Measurements from ENCODE around the gene HAAO.
A peak's percentile ranks its signal among the peaks of the same experiment; 100 is the strongest.

Gene HAAO

GRCh38 chr2:42777883-42778805, 14.2 kb downstream of the HAAO start:
- in situ Hi-C loops (cut with MboI; ENCODE audit: low sequenced_read_pairs): no loop called here
- DNase-seq (ENCODE audit: low spot score in 2 of 2): no peak
- H3K27me3 ChIP-seq (ENCODE audit: low read depth): no peaks in the 10 kb centered on the region
- H3K4me3 ChIP-seq: no peak overlapping the region
- no peaks in the 10 kb centered on the region for H3K4me1 ChIP-seq
- H3K36me3 ChIP-seq (replicated peaks): peaks cover 3% of the 10 kb centered on the region
- peaks cover 9% of the 10 kb centered on the region for H3K9me3 ChIP-seq

DNA sequence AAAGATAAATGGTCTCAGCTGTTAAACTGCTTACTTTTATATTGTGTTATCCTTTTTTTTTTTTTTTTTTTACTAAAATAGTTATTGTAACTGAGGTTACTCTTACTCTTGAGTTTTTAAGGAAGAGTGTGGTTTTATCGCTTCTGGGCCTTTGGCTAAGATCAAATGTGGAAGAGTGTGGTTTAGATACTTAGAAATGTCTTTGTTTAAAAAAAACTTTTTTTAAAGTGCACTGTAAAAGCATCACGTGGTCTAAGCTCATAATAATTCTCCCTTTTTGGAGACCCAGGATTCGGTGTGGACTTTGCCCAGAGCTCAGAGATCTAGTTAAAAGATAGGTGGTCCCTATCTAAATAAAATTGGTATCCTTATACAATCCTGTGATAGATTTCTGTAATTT, 16.6 kb downstream of the HAAO start:
- H3K9me3 ChIP-seq: peaks cover 9% of the 10 kb centered on the region
- peaks cover 3% of the 10 kb centered on the region; the same call in 1 of the 2 replicates for H3K36me3 ChIP-seq (replicated peaks)
- in situ Hi-C loops (cut with MboI; ENCODE audit: low sequenced_read_pairs): no loop called here
- H3K27me3 ChIP-seq (ENCODE audit: low read depth): no peaks in the 10 kb centered on the region
- H3K4me1 ChIP-seq: no peaks in the 10 kb centered on the region; the same call in 1 of the 2 replicates
- H3K4me3 ChIP-seq: no peak overlapping the region
- no peak for DNase-seq (ENCODE audit: low spot score in 2 of 2)

DNA sequence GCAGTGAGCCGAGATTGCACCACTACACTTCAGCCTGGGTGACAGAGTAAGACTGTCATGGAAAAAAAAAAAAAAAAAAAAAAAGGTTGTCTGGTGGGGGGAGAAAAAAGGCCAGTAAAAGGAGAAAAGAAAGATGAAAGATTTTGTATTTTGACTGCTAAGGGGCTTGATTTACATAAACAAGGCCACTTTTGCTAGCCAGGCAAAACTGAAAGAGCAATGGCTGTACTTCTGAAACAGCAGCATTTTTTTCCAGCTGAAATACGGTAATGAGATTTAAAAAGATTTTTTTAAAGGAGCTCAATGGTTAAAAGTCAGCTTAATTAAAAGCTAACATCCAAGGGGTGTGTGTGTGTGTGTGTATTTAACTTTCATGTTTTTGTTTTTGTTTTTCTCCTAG, 17.2 kb downstream of the HAAO start:
- in situ Hi-C loops (cut with MboI; ENCODE audit: low sequenced_read_pairs): no loop called here
- Histone ChIP-seq H3K27me3 (ENCODE audit: low read depth) (no peaks in the 10 kb centered on the region), H3K4me3 (no peak overlapping the region), H3K4me1 (no peaks in the 10 kb centered on the region; the same call in 1 of the 2 replicates), H3K36me3 (replicated peaks) (peaks cover 3% of the 10 kb centered on the region; the same call in 1 of the 2 replicates), H3K9me3 (peaks cover 9% of the 10 kb centered on the region)
- DNase-seq (ENCODE audit: low spot score in 2 of 2): no peak

DNA sequence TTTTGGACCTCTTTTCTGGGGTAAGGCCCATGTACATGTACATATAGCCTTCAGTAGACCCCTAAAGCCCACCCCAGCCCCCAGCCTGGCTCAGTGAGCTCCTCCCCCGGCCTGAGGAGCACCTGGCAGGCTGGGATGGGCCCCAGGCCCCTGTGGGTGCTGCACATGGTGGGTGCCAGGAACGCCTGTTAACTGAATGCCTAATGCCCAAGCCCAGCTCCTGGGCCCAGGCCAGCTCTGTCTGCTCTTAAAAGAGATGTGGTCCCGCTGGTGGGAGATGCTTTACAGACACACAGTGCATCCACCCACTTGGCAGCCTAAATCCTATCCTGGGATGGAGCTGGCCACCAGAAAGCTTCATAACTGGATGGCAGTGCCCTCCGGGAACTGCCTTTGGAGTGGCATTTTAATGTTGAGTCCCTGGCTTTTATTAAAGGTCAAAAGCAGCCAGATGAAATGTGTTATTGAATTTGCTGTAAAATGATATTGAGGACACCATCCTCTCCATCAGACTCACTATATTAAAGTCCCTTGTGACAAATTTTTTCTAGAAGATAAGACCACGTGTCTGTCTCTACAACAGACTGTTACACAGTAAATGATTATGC, 20.7 kb downstream of the HAAO start:
- no peaks in the 10 kb centered on the region; the same call in 1 of the 2 replicates for H3K9me3 ChIP-seq
- H3K4me1 ChIP-seq: no peaks in the 10 kb centered on the region; the same call in 1 of the 2 replicates
- DNase-seq (ENCODE audit: low spot score in 2 of 2): no peak
- no peaks in the 10 kb centered on the region for H3K36me3 ChIP-seq (replicated peaks)
- no peaks in the 10 kb centered on the region for H3K27me3 ChIP-seq (ENCODE audit: low read depth)
- no peak overlapping the region for H3K4me3 ChIP-seq
- in situ Hi-C loops (cut with MboI; ENCODE audit: low sequenced_read_pairs): no loop called here

GRCh38 chr2:42770288-42771131, 21.9 kb downstream of the HAAO start:
- Histone ChIP-seq H3K4me1 (no peaks in the 10 kb centered on the region; the same call in 1 of the 2 replicates), H3K9me3 (no peaks in the 10 kb centered on the region), H3K27me3 (ENCODE audit: low read depth) (no peaks in the 10 kb centered on the region), H3K36me3 (replicated peaks) (no peaks in the 10 kb centered on the region), H3K4me3 (no peak overlapping the region)
- in situ Hi-C loops (cut with MboI; ENCODE audit: low sequenced_read_pairs): no loop called here
- DNase-seq (ENCODE audit: low spot score in 2 of 2): peak; percentile 62 to 79

- no peaks in the 10 kb centered on the region for H3K27me3 ChIP-seq (ENCODE audit: low read depth)
- no peaks in the 10 kb centered on the region for H3K36me3 ChIP-seq (replicated peaks)
- H3K4me1 ChIP-seq: no peaks in the 10 kb centered on the region; the same call in 1 of the 2 replicates
- H3K9me3 ChIP-seq: no peaks in the 10 kb centered on the region
- DNase-seq (ENCODE audit: low spot score in 2 of 2): no peak
- H3K4me3 ChIP-seq: no peak overlapping the region
- in situ Hi-C loops (cut with MboI; ENCODE audit: low sequenced_read_pairs): no loop called here
Observed at GRCh38 chr2:42769583-42770287, 22.6 kb downstream of the HAAO start.

GRCh38 chr2:42768706-42769256, 23.6 kb downstream of the HAAO start:
- Histone ChIP-seq H3K4me1 (no peaks in the 10 kb centered on the region; the same call in 1 of the 2 replicates), H3K9me3 (no peaks in the 10 kb centered on the region), H3K27me3 (ENCODE audit: low read depth) (no peaks in the 10 kb centered on the region), H3K36me3 (replicated peaks) (no peaks in the 10 kb centered on the region), H3K4me3 (no peak overlapping the region)
- in situ Hi-C loops (cut with MboI; ENCODE audit: low sequenced_read_pairs): no loop called here
- no peak for DNase-seq (ENCODE audit: low spot score in 2 of 2)

GRCh38 chr2:42767899-42768705, 24.3 kb downstream of the HAAO start:
- no peaks in the 10 kb centered on the region for H3K9me3 ChIP-seq
- DNase-seq (ENCODE audit: low spot score in 2 of 2): no peak
- H3K27me3 ChIP-seq (ENCODE audit: low read depth): no peaks in the 10 kb centered on the region
- H3K4me1 ChIP-seq: no peaks in the 10 kb centered on the region; the same call in 1 of the 2 replicates
- in situ Hi-C loops (cut with MboI; ENCODE audit: low sequenced_read_pairs): no loop called here
- H3K36me3 ChIP-seq (replicated peaks): no peaks in the 10 kb centered on the region
- no peak overlapping the region for H3K4me3 ChIP-seq

DNA sequence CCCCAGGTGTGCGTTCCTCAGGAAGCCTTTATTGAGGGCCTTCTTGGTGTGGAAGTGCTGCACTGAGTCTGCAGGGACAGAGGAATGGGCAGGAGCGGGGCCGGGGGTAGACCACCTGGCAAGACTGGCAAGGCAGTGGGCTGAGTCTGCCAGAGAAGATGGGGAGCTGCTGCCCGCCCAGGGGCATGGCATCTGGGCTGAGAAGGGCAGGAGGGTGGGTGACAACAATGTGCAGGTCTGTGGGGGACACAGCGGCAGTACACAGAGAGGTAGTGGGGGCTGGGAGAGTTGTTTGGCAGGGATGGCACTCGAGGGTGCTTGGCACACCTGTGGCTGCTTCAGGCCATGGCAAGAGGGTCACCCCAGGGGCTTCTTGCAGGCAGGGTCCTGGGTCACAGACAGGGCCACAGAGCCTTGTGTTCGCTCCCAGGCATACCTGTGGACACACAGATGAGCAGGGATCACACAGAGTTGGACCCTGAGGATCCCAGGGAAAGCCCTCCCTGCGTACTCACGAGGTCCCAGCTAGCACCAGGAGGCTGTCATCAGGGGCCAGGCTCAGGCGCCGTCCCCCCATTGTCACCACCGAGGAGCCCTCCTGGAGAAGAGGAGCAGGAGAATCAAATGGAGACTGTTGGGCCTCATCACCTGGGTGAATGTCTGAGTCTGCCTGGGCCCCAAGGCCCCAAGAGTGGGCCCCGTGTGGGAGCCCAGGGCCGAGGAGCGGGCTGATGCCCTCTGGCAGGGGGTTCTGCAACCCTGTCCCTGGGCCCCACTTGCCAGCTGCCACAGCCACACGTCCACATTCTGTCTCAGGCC, 25.1 kb downstream of the HAAO start:
- Histone ChIP-seq H3K27me3 (ENCODE audit: low read depth) (no peaks in the 10 kb centered on the region), H3K36me3 (replicated peaks) (no peaks in the 10 kb centered on the region), H3K9me3 (no peaks in the 10 kb centered on the region), H3K4me3 (no peak overlapping the region), H3K4me1 (no peaks in the 10 kb centered on the region; the same call in 1 of the 2 replicates)
- no peak for DNase-seq (ENCODE audit: low spot score in 2 of 2)
- in situ Hi-C loops (cut with MboI; ENCODE audit: low sequenced_read_pairs): no loop called here

DNA sequence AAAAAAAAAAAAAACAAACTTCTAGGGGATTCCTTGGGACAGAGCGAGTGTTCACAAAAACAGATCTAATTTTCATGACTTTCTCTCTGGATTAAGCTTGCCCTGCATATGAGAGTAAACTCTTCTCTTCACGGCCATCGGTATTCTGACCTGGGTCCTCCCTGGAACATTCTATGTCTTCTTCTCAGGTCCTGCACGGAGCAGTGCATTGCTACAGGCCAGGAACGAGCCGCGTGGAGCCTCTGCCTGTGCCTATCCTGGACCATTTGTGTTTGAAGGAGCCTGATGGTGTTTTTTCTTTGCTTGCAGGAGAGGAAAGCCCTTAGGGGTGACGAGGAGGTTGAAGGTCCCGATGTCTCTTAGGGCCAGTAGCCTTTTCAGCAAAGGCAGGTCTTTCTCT, 26.7 kb downstream of the HAAO start:
- DNase-seq (ENCODE audit: low spot score in 2 of 2): no peak
- H3K4me3 ChIP-seq: no peak overlapping the region
- in situ Hi-C loops (cut with MboI; ENCODE audit: low sequenced_read_pairs): no loop called here
- H3K9me3 ChIP-seq: no peaks in the 10 kb centered on the region
- H3K36me3 ChIP-seq (replicated peaks): no peaks in the 10 kb centered on the region
- H3K27me3 ChIP-seq (ENCODE audit: low read depth): no peaks in the 10 kb centered on the region
- H3K4me1 ChIP-seq: no peaks in the 10 kb centered on the region; the same call in 1 of the 2 replicates

- no peaks in the 10 kb centered on the region for H3K36me3 ChIP-seq (replicated peaks)
- DNase-seq (ENCODE audit: low spot score in 2 of 2): no peak
- in situ Hi-C loops (cut with MboI; ENCODE audit: low sequenced_read_pairs): no loop called here
- no peak overlapping the region for H3K4me3 ChIP-seq
- no peaks in the 10 kb centered on the region for H3K27me3 ChIP-seq (ENCODE audit: low read depth)
- no peaks in the 10 kb centered on the region for H3K9me3 ChIP-seq
- no peaks in the 10 kb centered on the region for H3K4me1 ChIP-seq
Observed at GRCh38 chr2:42764901-42765300, 27.5 kb downstream of the HAAO start.

GRCh38 chr2:42764096-42764495, 28.3 kb downstream of the HAAO start, which contains the start of gene OXER1:
Gene OXER1 (minus strand): TSS chr2:42764135. CDS start chr2:42764062, 73 bp downstream.
- no peaks in the 10 kb centered on the region for H3K36me3 ChIP-seq (replicated peaks)
- H3K4me1 ChIP-seq: no peaks in the 10 kb centered on the region
- H3K4me3 ChIP-seq: no peak within 1 kb of the TSS
- H3K9me3 ChIP-seq: no peaks in the 10 kb centered on the region
- no peak for DNase-seq (ENCODE audit: low spot score in 2 of 2)
- in situ Hi-C loops (cut with MboI; ENCODE audit: low sequenced_read_pairs): no loop called here
- H3K27me3 ChIP-seq (ENCODE audit: low read depth): no peaks in the 10 kb centered on the region
